Omental fat pad (tissue), 4 donors: ENCODE results near the gene KIRREL3. TPM values are rescaled to one million over a fixed set of nuclear protein-coding genes. Genes with fewer than 3 reads are reported as not detected.
A peak's percentile ranks its signal among the peaks of the same experiment; 100 is the strongest.

ENCODE experiments used
- ATAC-seq: fragments of 150-250 bp; one replicate; pipeline ENCODE4 v1.9.1; 2016; ENCODE audit warnings: mild to moderate bottlenecking, moderate library complexity; ENCODE audit not compliant: low FRiP score
- DNase-seq: peaks from one replicate; pipeline ENCODE4 v3.0.0-alpha.2; 2019; ENCODE audit warnings: low spot score
- CTCF ChIP-seq, 3 donors: fragments of 450-650 bp; IDR thresholded peaks; one replicate each; pipeline ENCODE4 v1.5.1; 2016 to 2017; ENCODE audit warnings: antibody characterized with exemption in 3 of 3, mild to moderate bottlenecking in 3 of 3, moderate library complexity in 2 of 3
- total RNA-seq, 4 donors: library from RNA; depleted of rRNA; stranded (reverse); fragments of >200 nt; gene quantifications; one replicate each; pipeline ENCODE4 v1.1.0, GENCODE V29; 2016

KIRREL3 gene
- total RNA-seq, 4 donors from 2014 or later: 0.09 to 0.60 TPM; not detected in 2

- ATAC-seq: no peak
- no peak for TF ChIP-seq CTCF (IDR thresholded peaks at IDR 0.05)
- no peak for DNase-seq
Measured at GRCh38 chr11:126483621-126484195, 516.9 kb downstream of the KIRREL3 start.

GRCh38 chr11:126482586-126483108, 517.9 kb downstream of the KIRREL3 start:
- TF ChIP-seq CTCF (IDR thresholded peaks at IDR 0.05): no peak
- no peak for DNase-seq
- no peak for ATAC-seq

- TF ChIP-seq CTCF (IDR thresholded peaks at IDR 0.05): no peak
- DNase-seq (no peak), ATAC-seq (no peak)
Measured at GRCh38 chr11:126481303-126481680, 519.3 kb downstream of the KIRREL3 start.

GRCh38 chr11:126480410-126481302, 519.9 kb downstream of the KIRREL3 start:
- ATAC-seq: peak; percentile 93
- peak in 2 of 3 donors; percentile 50 to 84 for TF ChIP-seq CTCF (IDR thresholded peaks at IDR 0.05)

GRCh38 chr11:126480015-126480409, 520.6 kb downstream of the KIRREL3 start:
- ATAC-seq (no peak), DNase-seq (no peak)
- TF ChIP-seq CTCF (IDR thresholded peaks at IDR 0.05): no peak

More at GRCh38 chr11:126480410-126481302, 519.9 kb downstream of the KIRREL3 start:
- DNase-seq: peak; percentile 77

GRCh38 chr11:126479178-126479930, 521.2 kb downstream of the KIRREL3 start:
- DNase-seq (no peak), ATAC-seq (no peak)
- no peak for TF ChIP-seq CTCF (IDR thresholded peaks at IDR 0.05)
